Activated CD4-positive, alpha-beta T cell treated with anti-CD3 and anti-CD28 coated beads, Interleukin-2, Interleukin-6, amounts not matched to agents 100 ng/mL and 50 ng/mL, durations not matched to agents 16 hours and 8 hours (primary cell): ENCODE results near the gene TCEA2.

Experiments
- DNase-seq: peaks from one replicate; pipeline ENCODE4 v3.0.0-alpha.2; 2020

TCEA2 gene

GRCh38 chr20:64067733-64068307 lies 4.8 kb downstream of the TCEA2 start:
- DNase-seq, result no peak

GRCh38 chr20:64068386-64069208 lies 5.6 kb downstream of the TCEA2 start:
- DNase-seq, result no peak

- no peak for DNase-seq
These were observed 6.2 kb downstream of the TCEA2 start for GRCh38 chr20:64069209-64069613.

- DNase-seq, result peak; percentile 43
These were observed 6.7 kb downstream of the TCEA2 start for GRCh38 chr20:64069614-64070243.

- DNase-seq, result no peak
These were observed 7.4 kb downstream of the TCEA2 start for GRCh38 chr20:64070244-64070993.

- DNase-seq, result no peak
These were observed 8.6 kb downstream of the TCEA2 start for GRCh38 chr20:64071341-64072332.

GRCh38 chr20:64072498-64073063 lies 9.6 kb downstream of the TCEA2 start:
- no peak for DNase-seq

- no peak for DNase-seq
These were observed 10.6 kb downstream of the TCEA2 start for GRCh38 chr20:64073476-64074183.

GRCh38 chr20:64074184-64074789 lies 11.3 kb downstream of the TCEA2 start:
- DNase-seq, result no peak

- no peak for DNase-seq
These were observed 12.0 kb downstream of the TCEA2 start for GRCh38 chr20:64074963-64075362.

GRCh38 chr20:64075556-64075955 lies 12.6 kb downstream of the TCEA2 start:
- DNase-seq, result no peak

GRCh38 chr20:64076061-64076997 lies 13.3 kb downstream of the TCEA2 start:
- no peak for DNase-seq

GRCh38 chr20:64077094-64077493 lies 14.1 kb downstream of the TCEA2 start:
- DNase-seq, result peak; percentile 76

GRCh38 chr20:64077541-64077875 lies 14.5 kb downstream of the TCEA2 start:
- no peak for DNase-seq

- DNase-seq, result peak; percentile 78
These were observed 15.0 kb downstream of the TCEA2 start for GRCh38 chr20:64077876-64078551.

- no peak for DNase-seq
These were observed 15.9 kb downstream of the TCEA2 start for GRCh38 chr20:64078934-64079272.

- DNase-seq, result peak; percentile 85
These were observed 16.4 kb downstream of the TCEA2 start, which contains the start of gene RGS19 for GRCh38 chr20:64079273-64080012. Gene RGS19 (minus strand): TSS chr20:64079518. CDS start chr20:64076886, 2,632 bp downstream.
